ENCODE measurements around the gene CALML3.

DNA sequence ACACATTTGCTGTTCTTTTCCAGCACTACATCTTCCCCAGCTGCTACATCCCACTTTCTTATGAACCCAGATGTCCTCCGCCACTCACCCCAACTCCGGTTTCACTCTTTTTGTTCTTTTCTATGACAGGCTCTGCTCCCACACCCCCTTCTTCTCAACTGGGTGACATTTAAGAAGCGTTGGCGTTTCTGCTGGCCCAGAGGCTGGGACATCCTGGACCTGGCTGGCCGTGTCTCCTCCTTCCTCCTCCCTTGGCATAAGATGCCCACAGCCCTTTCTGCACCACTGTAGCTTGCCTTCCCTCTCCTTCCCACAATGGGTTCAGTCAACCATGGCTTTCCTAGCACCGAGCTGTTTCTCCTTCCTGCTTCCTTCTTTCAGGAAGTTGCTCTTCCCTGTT is 16.0 kb upstream of the CALML3 start:
- TF ChIP-seq, protein P1, sequence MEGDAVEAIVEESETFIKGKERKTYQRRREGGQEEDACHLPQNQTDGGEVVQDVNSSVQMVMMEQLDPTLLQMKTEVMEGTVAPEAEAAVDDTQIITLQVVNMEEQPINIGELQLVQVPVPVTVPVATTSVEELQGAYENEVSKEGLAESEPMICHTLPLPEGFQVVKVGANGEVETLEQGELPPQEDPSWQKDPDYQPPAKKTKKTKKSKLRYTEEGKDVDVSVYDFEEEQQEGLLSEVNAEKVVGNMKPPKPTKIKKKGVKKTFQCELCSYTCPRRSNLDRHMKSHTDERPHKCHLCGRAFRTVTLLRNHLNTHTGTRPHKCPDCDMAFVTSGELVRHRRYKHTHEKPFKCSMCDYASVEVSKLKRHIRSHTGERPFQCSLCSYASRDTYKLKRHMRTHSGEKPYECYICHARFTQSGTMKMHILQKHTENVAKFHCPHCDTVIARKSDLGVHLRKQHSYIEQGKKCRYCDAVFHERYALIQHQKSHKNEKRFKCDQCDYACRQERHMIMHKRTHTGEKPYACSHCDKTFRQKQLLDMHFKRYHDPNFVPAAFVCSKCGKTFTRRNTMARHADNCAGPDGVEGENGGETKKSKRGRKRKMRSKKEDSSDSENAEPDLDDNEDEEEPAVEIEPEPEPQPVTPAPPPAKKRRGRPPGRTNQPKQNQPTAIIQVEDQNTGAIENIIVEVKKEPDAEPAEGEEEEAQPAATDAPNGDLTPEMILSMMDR (IDR thresholded peaks at IDR 0.05; ENCODE audit: low read depth, low read length): no peak
- TF ChIP-seq EZH2phosphoT487 (IDR thresholded peaks at IDR 0.05; ENCODE audit: low read depth): no peak

Measured in OCI-LY3 (cell line).